A549 treated with ZK216348 at 1 μM for 4 hours (cell line): Measurements from ENCODE around the gene SIT1. TPM values are rescaled to one million over a fixed set of nuclear protein-coding genes. Genes with fewer than 3 reads are reported as not detected.

Source experiments
- total RNA-seq: library from RNA; stranded (reverse); fragments of 200-300 nt; extraction: Qiagen RNA extraction; gene quantifications from 5 replicates; pipeline ENCODE4 v1.2.3, GENCODE V29; 2022; ENCODE audit warnings: low read depth

The SIT1 gene
- total RNA-seq, result not detected in 5 replicates

GRCh38 chr9:35650341-35651158 lies at the start of gene SIT1:
Gene SIT1 (minus strand): TSS chr9:35650931. CDS start chr9:35650853, 78 bp downstream.

GRCh38 chr9:35689542-35690293 lies 39.0 kb upstream of the SIT1 start, which contains the start of gene TPM2:
Gene TPM2 (minus strand): TSS chr9:35689925. CDS start chr9:35689817, 108 bp downstream.

GRCh38 chr9:35673132-35674024 lies 22.6 kb upstream of the SIT1 start, which contains the start of gene CA9:
Gene CA9 (plus strand): TSS chr9:35673928. CDS start chr9:35673960, 32 bp downstream.

GRCh38 chr9:35664531-35665470 lies 14.1 kb upstream of the SIT1 start, which contains the start of gene ARHGEF39:
Gene ARHGEF39 (minus strand): TSS chr9:35665195. CDS start chr9:35665169, 26 bp downstream.

GRCh38 chr9:35658137-35658967 lies 7.6 kb upstream of the SIT1 start, which contains the start of gene CCDC107:
Gene CCDC107 (plus strand): TSS chr9:35658292. CDS start chr9:35658380, 88 bp downstream.

GRCh38 chr9:35657546-35658136 lies 6.9 kb upstream of the SIT1 start, which contains the start of gene RMRP:
Gene RMRP (minus strand): TSS chr9:35658019.

GRCh38 chr9:35618325-35618727 lies 32.4 kb downstream of the SIT1 start, which contains the start of gene CD72:
Gene CD72 (minus strand): TSS chr9:35618413. CDS start chr9:35618303, 110 bp downstream.

GRCh38 chr9:35604578-35605350 lies 46.0 kb downstream of the SIT1 start, which contains the start of gene TESK1:
Gene TESK1 (plus strand): TSS chr9:35605262. CDS start chr9:35605620, 358 bp downstream.

Other genes with a start within 250 kb of the SIT1 start
- 18.2 to 39.9 TPM (median 32.4 TPM) in 5 replicates for gene RUSC2, start 160.8 kb downstream of the SIT1 start, total RNA-seq
- gene TESK1, start 45.7 kb downstream of the SIT1 start, total RNA-seq, result 22.7 to 34.4 TPM (median 30.2 TPM) in 5 replicates
- 0.11 to 0.41 TPM (median 0.18 TPM) in 4 of 5 replicates, not detected in the other for gene CD72, start 32.5 kb downstream of the SIT1 start, total RNA-seq
- 7.2 to 17.6 TPM (median 8.8 TPM) in 3 of 5 replicates, not detected in the others for gene RMRP, start 7.1 kb upstream of the SIT1 start, total RNA-seq
- gene CCDC107, start 7.4 kb upstream of the SIT1 start, total RNA-seq, result 19.3 to 29.9 TPM (median 27.5 TPM) in 5 replicates
- 14.7 to 19.5 TPM (median 18.0 TPM) in 5 replicates for gene ARHGEF39, start 14.3 kb upstream of the SIT1 start, total RNA-seq
- gene CA9, start 23.0 kb upstream of the SIT1 start, total RNA-seq, result 3.0 to 7.1 TPM (median 6.1 TPM) in 5 replicates
- gene TPM2, start 39.0 kb upstream of the SIT1 start, total RNA-seq, result 628 to 733 TPM (median 691 TPM) in 5 replicates
- gene TLN1, start 81.3 kb upstream of the SIT1 start, total RNA-seq, result 89.5 to 138 TPM (median 130 TPM) in 5 replicates
- 55.1 to 65.3 TPM (median 58.7 TPM) in 5 replicates for gene CREB3, start 81.7 kb upstream of the SIT1 start, total RNA-seq
- gene GBA2, start 98.3 kb upstream of the SIT1 start, total RNA-seq, result 22.0 to 42.9 TPM (median 33.7 TPM) in 5 replicates
- gene RGP1, start 98.4 kb upstream of the SIT1 start, total RNA-seq, result 11.3 to 19.1 TPM (median 16.9 TPM) in 5 replicates
- gene MSMP, start 103.3 kb upstream of the SIT1 start, total RNA-seq, result 0.62 TPM in 1 of 5 replicates, not detected in the others
- 3.2 to 7.5 TPM (median 6.1 TPM) in 5 replicates for gene NPR2, start 140.7 kb upstream of the SIT1 start, total RNA-seq
- gene SPAG8, start 161.3 kb upstream of the SIT1 start, total RNA-seq, result 0.32 to 0.72 TPM (median 0.56 TPM) in 4 of 5 replicates, not detected in the other
- 58.4 to 99.6 TPM (median 93.8 TPM) in 5 replicates for gene HINT2, start 164.1 kb upstream of the SIT1 start, total RNA-seq
- not detected in 5 replicates for gene FAM221B, start 177.8 kb upstream of the SIT1 start, total RNA-seq
- 1.8 to 4.3 TPM (median 3.1 TPM) in 5 replicates for gene TMEM8B, start 178.3 kb upstream of the SIT1 start, total RNA-seq
- not detected in 5 replicates for gene OR13J1, start 219.5 kb upstream of the SIT1 start, total RNA-seq